ENCODE measurements around the gene PGAM2.

Gene PGAM2

DNA sequence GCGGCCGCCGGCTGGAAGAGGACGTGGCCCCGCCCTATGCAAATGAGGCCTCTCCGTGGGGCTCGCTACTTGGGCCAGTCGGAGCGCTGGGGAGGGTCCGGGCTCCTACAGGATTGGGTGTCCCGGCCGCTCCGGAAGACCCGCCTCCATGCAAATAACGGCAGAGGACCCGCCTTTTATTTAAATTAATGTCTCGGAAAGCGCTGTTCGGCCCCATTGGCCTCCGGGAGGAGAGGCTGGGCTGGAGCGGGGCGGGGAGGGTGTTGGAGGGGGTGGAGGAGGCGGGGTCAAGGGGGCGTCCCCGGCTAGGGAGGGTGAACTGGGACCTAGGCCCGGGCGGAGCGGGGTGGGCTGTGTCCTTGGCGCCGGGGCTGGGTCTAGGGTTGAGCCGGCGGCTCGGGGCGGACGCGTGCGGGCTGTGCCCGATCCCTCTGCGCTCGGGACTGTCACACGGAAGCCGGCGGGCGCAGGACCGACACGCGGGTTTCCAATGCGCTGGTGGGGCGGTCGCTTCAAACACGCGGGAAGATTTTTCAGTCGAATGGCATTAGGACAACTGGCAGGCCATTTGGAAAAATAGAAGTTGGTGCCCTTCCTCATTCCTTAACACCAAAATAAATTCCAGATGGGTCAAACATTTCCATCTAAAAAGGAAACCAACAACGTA lies 17.3 kb upstream of the PGAM2 start:
- DNase-seq = peak; percentile 97

DNA sequence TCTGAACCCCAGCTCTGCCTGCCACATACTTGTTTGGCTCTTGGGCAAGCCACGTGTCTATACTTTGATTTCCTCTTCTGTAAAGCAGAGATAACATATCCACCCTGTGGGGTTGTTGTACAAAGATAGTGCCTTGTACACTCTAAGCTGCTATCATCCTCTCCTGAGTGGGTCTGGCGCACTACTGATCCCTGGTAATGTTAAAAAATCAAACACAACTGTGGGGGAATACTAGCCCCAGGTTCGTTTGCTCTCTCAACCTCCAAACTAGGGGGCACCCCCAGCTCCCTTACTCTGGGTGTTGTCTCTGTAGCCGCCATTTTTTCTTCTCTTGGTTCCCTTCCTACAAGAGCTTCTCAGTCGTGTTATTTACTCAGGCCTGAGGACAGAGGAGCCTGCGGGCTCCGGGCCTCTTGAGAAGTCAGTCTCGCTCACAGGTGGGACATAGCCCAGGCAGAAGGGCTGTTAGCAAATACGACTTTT lies 15.9 kb upstream of the PGAM2 start:
- DNase-seq = no peak

DNA sequence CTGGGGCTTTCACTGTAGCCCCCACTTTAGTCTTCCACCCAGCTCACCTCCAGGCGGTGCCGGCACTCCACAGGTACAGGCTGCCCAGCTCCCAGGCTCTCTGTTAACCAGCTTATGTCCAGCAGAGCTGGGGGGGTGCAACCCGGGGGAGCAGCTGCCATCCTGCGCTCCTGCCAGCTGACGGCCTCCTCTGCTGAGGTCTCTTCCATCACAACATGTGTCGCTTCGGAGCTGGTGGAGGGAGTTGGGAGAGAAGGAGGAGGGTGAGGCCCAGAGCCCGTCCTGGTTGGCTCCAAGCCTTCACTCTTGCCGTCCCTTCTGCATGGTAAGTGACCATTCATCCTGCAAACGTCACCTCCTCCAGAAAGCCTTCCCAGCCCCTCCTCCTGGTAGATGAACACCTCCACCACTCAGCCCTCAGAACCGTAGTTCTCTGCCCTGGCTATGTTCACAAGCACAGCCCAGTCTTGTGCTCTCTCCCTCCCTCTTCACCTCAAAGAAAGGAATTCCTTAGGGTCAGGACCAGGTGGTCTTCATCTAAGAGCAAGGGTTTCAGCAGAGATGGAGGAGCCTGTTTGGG lies 15.4 kb upstream of the PGAM2 start:
- DNase-seq = no peak

DNA sequence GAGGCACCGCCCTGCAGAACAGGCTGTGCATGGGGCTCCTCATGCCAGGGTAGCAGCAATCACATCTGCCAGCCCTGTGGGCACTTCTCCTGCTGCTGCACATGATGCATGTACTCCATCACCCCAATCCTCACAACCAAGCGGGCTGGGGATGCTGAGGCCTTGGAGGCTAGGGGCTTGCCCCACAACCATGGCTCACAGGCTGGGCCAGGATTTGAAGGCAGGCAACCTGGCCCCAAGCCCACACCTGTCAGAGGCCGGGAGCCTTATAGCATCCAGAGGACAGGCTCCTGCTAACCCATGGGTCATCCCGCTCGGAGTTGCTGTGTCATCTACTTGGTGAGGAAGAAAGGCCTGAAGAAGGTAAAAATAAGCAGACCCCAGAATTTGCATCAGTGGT lies 14.8 kb upstream of the PGAM2 start:
- DNase-seq = no peak

DNA sequence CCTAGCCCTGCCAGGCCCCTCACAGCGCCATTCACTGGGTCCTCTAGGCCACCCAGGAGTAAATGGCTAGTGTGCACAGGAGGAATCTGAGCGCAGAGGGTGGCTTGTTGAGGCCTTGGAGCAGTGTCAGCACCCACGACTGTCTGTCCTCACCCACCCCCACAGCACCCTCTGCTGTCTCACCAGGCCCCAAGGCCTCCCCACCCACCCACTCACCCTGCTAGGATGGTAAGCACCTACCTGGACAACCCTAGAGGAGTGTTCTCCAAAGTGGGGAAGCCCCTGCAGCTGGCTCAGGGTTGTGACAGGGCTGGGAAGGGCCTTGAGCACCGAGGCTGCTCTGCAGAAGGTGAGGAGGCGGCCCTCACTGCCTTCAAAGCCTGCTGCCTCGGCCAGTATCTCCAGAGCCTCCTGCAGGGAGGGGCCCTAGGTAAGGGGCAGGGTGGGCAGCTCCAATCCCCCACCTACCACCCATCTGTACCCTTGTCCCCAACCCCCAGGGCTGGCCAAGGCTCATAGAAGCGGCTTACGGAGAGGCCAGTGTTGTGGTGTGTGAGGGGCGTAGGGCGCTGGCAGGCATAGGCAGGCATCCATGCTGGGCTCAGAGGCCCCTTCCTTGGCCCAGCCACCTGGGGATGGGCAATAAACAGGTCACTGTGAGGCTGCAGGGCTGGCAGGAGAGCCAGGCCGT lies 14.1 kb upstream of the PGAM2 start:
- no peak for DNase-seq

DNA sequence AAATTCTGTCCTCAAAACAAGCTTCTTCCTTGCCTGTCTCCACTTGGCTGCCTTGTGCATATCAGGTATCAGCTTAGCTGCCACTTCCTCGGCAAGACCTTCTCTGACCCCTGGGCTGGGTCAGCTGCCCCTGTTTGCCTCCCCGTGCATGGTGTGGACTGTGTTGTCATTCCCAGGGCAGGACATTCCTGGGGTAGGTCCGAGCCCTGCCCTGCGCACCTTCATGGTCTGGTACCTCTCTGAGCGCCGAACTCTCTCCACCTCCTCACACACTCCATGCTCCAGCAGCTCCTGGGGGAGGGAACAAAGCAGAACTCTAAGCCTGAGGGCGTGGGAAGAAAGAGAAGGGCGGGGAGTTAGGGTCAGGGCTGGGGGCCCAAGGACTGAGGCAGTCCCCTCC lies 13.2 kb upstream of the PGAM2 start:
- DNase-seq = no peak

DNA sequence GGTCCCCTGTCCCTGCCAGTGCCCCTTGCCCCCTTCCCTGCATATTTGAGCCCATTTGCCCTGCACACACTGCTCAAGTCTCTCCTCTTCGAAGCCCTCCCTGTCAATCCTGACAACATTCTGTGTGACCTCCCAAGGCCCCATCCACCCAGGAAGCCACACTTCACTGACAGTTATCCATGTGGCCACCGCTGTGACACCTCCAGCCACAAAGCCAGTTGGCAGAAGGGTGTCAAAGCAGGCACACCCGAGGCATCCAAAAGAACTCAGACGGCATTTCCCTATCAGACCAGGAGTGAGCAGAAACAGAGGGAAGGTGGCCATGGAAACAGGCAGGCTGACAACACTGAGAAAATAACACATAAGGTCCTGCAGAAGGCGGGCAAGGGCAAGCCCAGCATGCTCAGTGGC lies 12.3 kb upstream of the PGAM2 start:
- DNase-seq = no peak

DNA sequence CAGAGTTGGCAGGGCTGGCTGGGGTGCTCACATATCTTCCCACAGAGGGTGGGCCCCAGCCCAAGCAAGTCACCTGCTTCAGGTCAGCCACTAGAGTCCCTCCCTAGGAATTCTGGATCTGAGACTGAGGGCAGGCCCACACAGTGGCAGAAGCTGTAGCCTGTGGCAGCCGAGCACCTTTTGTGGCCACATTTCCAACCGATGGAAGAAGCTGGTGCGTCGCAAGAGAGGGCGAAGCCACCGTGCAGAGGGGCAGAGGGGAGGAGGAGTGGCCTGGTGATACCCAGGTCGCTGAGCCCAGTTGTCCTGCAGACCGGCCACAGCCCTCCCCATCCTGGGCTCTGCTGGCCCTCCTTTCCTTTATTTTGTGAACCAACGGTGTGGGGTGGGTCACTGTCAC lies 11.7 kb upstream of the PGAM2 start:
- DNase-seq = no peak

DNA sequence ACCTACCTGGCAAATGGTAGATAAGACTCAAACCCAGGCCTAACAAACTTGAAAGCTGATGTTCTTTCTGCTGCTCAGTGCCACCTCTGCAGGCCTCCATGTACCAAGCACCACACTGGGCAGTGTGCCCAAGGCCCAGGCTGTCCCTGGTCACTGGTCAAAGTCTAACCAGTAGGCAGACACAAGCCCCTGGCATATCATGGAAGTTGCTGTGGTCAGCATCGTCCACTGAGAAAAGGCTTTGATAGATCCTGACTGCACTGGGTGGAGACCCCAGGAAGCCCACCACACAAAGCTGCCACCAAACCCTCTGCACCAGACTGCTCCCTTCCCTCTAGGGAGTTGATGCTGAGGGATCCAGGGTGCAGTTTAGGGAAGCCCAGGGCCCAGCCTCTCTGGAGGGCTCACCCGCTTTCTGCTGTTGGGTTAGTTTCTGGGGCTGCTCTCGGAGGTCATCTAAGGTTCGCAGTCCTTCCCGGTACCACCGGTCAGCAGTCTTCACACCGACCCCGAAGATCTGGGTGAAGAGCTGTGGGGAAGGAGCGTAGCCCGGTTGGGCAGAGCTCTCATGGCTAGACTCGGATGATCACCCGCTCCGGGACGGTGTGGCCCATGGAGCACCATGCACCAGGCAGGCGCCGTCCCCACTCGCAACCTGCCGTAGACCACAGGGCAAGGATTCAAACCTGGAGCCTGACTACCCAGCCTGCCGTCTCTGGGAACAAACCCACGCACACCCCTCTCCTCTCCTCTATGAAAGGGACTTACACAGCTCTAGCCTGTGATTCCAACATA lies 10.9 kb upstream of the PGAM2 start:
- no peak for DNase-seq

DNA sequence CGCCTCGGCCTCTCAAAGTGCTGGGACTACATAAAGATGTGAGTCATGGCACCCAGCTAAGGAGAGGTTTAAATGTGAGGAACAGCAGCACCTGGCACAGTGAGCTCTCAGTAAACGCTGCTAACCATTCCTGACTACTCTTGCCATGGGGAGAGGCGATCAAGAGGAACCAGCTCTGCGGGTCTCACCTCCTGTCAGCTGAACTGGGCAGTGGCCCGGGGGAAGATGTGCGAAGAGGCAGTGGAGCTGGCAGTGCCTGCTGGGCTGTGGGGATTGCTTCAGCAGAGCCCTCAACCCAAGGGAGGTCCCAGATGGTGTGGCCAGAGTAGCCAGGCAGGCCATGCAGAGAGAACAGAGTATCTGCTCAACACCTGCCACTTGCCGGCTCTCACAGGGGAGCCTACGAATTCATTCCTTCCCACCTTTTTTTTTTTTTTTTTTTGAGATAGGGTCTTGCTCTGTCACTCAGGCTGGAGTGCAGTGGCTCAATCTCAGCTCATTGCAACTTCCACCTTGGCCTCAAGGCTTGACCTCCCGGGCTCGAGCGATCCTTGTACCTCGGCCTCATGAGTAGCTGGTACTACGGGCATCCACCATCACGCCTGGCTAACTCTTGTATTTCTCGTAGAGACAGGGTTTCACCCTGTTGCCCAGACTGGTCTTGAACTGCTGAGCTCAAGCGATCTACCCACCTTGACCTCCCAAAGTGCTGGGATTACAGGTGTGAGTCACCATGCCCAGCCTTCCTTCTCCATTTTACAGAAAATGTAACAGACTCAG lies 10.1 kb upstream of the PGAM2 start:
- no peak for DNase-seq

DNA sequence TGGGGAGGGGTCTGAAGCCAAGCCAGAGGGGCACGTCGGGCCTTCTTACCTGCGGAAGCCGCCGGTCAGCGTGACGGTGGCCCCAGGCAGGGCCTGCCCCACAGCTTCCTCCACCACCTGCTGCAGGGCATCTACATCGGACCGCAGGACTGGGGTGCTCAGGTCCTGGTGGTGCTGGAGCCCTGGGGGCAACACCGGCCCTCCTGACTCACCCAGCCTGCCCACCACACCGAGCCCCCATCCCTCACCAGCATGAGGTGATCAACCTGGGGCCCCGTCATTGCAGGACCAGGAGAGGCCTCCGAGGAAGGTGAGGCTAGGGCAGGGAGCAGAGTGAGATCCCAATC lies 9.0 kb upstream of the PGAM2 start:
- DNase-seq = no peak

DNA sequence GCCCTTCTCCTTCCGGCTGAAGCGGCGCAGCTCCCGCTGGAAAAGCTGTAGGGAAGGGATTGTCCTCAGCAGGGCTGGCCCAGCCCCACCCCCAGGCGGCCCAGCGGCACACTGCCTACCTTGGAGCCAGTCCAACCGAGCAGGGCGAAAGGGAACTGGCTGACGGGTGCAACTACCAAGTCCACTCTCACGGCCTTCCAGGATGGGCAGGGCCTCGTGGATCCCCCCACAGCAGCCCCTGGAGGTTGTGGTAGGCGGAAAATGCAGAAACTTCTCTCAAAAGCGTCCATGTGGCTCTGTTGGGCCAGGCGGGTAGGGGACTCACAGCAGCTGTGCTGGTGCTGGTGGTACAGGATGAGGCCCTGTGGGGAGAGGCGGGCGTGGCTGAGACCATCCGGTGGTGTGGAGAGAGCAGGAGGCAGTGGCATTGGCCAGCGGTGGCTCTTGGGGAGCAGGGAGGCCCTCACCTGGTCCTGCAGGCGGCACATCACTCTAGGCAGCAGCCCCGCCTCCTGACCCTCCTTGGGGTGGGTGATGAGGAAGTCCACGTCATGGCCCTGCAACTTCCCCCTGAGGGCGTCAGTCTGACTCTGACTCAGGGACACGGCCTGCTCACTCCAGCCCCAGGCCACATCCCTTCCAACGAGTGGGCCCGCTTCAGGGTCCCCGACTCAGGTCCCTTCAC lies 8.4 kb upstream of the PGAM2 start:
- no peak for DNase-seq

DNA sequence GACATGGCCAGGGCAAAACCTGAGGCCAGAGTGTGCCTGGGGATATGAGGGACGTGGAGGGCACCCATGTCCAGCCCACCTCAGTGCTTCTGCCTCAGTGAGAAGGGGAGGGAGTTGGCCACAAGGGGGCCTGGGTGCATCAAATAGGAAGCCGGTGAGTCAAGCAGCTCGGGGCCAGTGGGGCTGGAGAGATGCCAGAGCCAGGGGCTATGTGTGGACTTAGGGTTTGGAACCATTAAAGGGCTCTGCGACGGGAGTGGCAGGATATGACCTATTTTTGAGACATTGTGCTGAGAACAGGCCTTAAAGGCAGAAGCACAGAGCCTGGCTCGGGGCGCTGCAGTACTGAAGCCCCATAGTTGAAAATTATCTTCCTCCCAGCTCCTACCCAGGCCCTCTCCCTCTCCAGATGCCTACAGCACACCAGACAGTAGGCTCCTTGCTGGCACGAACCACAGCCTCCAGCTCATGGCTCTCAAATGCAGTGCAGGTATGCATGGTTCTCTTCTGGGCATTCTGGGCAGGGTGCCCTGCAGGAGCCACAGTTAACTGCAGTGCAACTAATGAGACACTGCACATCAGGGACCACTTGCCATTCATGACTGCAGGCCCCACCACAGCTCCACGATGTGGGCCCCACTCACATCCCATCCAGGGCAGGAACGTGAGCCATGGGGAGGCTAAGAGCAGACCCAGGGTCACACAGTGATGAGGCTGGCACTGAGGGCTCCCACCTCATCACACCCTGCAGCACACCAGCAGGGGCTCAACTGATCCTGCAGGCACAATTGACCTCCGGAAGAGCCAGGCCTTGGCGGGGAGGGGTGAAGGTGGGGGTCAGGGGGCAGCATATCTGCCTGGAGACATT lies 7.2 kb upstream of the PGAM2 start:
- DNase-seq = no peak

DNA sequence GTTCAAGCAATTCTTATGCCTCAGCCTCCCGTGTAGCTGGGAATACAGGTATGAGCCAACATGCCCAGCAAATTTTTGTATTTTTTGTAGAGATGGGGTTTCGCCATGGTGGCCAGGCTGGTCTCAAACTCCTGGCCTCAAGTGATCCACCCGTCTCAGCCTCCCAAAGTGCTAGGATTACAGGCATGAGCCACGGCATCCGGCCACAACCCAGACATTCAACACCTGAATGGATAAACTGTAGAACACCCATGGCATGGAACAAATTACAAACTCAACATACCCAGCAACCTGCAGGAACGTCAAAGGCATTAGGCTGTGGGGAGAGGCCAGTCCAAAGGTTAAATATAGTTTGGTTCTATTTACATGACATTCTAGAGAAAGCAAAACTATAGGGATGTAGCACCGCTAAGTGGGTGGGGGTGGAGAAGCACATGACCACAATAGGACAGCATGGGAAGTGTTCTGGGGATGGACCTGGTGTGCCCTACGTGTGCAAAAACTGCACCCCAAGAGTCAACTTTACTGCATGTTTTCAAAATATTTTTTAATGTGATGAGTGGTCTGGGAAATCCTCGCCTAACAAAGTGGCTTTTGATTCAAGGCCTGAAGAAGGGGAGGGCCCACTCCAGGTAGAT lies 6.5 kb upstream of the PGAM2 start:
- DNase-seq = no peak

DNA sequence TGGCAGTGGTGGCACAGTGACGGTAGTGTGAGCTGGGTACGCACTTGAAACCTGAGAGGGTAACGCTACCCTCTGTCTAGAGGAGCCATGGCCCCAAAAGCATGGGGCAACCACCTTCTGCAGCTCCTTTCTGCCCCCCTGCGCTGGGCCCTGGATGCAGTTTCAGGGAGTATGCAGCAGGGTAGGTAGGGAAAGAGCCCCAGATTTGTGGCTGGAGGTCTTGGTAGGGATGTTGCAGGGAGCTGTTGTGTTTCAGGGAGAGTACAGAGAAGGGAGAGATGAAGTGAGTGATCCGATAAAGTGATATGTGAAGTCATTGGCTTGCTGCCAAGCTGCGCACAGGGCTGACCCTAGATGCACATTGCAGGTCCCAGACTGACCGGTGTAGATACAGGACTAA lies 2.7 kb upstream of the PGAM2 start:
- no peak for DNase-seq

DNA sequence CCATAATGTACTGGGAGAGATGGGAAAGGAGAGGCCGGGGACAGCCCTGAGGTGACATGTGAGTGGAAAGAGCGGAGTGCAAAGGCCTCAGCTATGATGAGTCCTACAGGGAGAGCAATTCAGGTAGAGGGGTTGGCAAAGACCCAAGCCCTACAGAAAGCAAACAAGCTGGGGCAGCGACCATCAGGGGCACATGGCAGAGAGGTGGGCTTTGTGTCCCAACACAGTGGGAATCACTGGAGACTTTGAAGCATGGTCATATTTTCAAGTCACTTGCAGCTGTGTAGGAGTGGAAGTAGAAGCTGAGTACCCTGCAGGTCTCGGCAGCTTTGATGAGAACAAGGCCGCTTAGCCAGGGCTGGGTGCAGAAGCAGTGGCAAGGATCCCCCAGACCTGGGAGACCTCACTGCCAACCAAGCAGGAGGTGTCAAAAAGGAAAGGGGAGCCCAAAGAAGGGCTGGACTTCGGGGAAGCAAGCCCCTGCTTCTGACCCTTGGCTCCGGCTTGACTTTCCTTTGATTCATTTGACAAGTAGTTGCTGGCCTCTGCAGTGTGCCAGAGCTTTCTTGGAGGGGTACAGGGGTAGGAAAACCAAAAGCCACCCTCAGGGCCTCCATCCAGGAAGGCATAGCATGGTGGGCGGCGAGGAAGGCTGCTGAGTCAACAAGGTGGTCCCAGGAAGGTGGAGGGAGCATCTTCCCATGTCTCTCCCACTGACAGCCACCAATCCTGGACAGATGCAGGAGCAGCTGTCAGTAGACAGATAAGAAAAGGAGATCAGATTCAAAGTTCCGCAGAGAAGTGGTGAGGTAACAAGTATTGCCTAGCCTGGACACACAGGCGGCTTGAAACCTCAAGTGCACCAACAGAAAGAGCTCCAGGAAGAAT lies 1.9 kb upstream of the PGAM2 start:
- DNase-seq = no peak

DNA sequence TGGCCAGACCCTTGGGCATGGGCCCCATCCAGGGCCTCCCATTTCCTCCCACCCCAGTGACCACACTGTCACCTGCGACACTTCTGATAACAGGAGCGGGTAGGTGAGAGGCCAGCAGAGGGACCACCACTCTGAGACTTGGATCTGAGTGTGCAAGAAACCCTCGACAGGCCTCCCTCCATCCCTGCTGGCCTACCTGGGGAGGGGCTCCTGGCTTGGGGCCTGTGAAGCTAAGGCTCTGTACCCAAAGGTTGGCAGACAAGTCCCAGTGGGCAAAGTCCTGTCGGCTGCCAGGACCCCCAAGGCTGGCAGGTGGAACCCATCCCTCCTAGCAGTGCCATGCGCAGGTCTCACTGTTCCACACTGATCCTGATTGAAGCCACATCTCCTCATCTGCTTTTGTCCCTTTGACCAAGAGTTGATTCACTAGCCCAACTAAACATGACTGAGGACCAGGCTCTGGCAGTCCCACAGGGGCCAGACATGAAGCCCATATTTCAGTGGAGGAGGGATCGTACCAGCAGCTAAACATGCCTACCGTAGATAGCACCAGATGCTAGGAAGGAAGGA lies 1.2 kb upstream of the PGAM2 start:
- DNase-seq = no peak

DNA sequence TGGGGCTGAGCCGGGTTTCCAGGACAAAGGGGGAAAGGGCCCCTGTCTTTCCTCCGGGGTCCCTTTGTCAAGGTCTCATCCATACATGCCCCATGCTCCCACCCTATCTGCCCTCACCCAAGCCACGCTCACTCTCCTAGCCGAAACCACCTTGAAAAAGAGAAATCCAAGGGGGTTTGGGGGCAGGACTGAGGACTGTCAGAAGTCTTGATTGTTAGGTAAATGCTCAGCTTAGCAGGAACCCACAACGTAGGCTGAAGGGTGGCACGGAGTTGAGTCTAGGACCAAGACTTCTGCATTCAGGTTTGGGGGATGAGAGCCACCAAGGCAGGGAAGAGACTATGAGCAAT lies 719 bp upstream of the PGAM2 start:
- no peak for DNase-seq

DNA sequence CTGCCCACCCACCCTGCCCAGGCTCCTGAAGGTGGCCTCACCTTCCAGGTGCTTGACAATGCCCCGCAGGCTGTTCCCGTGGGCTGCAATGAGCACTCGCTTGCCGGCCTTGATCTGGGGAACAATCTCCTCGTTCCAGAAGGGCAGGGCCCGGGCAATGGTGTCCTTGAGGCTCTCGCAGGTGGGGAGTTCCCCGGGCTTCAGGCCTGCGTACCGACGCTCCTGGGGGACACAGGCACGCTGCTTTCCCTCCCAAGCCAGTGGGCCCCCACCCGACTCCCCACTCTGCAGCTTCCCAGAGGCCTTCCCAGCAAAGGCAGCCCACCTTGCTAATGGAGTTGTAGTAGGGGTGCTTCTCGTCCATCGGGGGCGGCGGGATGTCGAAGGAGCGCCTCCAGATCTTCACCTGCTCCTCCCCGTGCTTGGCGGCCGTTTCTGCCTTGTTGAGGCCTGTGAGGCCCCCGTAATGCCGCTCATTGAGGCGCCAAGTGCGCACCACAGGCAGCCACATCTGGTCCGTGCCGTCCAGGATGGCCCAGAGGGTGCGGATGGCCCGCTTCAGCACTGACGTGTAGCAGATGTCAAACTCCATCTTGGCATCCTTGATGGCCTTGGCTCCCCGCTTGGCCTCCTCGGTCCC lies 456 bp downstream of the PGAM2 start:
- no peak for DNase-seq
